GM12864 (cell line): ENCODE results near the gene SRSF1.

ENCODE experiments used
- DNase-seq: peaks from one replicate; pipeline ENCODE4 v3.0.0-alpha.2; 2011; ENCODE audit warnings: low read depth
- H3K4me3 ChIP-seq: 2 replicates; pipeline ENCODE4 v1.5.1; 2011; ENCODE audit warnings: mild to moderate bottlenecking, low read depth, low read length, control low read depth
- TF ChIP-seq, protein P1 (sequence below): IDR thresholded peaks from 2 replicates; pipeline ENCODE4 v1.5.1; 2011; ENCODE audit warnings: low read depth, mild to moderate bottlenecking, moderate library complexity, low read length, control low read depth, inconsistent platforms; ENCODE audit errors: missing control alignments

Gene SRSF1

DNA sequence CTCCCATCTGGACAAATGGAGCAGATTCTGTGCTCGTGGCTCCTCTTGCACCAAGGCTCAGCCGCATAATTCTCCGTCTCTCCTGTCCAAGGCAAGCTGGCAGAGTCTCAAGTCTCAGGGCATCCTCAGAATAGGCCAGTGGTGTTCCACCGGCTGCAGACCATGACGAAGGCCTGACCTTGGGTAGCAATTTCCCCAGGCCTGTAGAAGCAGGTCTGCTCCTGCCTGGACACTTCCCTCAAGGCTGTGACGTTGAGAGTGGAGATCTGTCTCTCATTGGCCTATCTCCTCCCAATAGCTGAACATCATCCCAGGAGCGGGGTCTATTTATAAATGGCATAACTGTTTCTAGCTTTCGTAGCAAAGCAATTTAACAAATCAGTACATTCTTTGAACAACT is 33.3 kb upstream of the SRSF1 start:
- no peak for DNase-seq
- H3K4me3 ChIP-seq: no peak overlapping the region
- TF ChIP-seq, protein P1, sequence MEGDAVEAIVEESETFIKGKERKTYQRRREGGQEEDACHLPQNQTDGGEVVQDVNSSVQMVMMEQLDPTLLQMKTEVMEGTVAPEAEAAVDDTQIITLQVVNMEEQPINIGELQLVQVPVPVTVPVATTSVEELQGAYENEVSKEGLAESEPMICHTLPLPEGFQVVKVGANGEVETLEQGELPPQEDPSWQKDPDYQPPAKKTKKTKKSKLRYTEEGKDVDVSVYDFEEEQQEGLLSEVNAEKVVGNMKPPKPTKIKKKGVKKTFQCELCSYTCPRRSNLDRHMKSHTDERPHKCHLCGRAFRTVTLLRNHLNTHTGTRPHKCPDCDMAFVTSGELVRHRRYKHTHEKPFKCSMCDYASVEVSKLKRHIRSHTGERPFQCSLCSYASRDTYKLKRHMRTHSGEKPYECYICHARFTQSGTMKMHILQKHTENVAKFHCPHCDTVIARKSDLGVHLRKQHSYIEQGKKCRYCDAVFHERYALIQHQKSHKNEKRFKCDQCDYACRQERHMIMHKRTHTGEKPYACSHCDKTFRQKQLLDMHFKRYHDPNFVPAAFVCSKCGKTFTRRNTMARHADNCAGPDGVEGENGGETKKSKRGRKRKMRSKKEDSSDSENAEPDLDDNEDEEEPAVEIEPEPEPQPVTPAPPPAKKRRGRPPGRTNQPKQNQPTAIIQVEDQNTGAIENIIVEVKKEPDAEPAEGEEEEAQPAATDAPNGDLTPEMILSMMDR: no peak

DNA sequence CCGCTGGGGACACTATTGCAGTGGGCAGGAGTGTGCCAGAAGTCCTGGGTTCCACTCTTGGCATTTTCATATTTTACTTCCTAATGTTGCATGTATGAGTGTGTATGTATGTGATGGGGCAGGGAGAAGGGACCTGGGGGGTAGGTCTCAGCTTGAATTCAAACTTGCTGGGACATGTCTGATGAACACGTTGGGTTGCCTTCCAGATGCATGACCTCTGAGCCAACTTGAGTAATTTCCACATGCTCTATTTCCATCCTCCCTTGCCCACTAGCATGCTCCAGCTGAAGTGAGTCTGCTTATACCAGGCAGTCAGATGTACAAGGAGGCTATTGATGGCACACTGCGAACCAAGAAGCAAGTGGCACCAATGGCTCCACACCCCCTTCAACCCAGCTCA is 32.9 kb upstream of the SRSF1 start:
- DNase-seq: no peak
- TF ChIP-seq, protein P1: no peak
- H3K4me3 ChIP-seq: no peak overlapping the region

DNA sequence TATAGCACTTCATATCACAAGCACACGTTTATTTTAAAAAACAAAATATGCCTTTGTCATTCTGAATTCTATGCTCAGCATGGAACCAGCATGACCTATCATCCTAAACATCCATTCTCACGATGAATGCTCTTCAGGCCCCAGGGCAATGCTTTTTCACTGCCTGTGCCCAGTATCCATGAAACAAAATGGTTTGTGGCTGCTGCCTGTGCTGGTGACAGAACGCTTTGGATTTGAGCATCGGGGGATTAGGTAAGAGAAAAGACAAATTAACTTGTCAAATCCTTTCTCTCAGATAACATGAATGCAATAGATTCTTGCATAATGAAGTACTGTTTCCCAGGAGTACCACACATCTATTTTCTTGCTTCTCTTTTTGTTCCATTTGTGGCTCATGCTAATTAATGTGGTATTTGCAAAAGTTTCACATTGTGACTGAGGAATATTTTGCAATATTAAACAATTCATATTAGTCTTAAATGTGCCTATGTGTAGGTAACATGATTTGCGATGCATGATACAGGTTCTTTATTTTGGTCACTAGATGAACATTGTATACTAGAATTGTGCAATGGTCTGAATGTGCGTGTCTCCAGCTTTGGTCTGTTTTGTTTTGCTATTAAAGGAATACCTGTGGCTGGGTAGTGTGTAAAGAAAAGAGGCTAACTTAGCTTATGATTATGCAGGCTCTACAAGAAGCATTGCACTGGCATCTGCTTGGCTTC is 25.8 kb upstream of the SRSF1 start:
- DNase-seq: no peak
- TF ChIP-seq, protein P1: no peak
- H3K4me3 ChIP-seq: no peak overlapping the region

DNA sequence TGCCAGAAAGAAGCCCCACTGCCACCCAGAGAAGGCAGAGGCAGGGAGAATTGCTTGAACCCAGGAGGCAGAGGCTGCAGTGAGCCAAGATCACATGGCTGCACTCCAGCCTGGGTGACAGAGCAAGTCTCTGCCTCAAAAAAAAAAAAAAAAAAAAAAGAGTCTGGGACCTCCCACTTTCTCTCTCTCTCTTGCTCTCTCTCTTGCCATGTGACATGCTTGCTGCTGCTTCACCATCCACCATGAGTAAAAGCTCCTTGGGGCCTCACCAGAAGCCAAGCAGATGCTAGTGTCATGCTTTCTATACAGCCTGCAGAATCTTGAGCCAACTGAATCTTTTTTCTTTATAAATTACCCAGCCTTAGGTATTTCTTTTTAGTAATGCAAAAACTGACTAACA is 21.5 kb upstream of the SRSF1 start:
- no peak for DNase-seq
- no peak overlapping the region for H3K4me3 ChIP-seq
- TF ChIP-seq, protein P1: no peak

DNA sequence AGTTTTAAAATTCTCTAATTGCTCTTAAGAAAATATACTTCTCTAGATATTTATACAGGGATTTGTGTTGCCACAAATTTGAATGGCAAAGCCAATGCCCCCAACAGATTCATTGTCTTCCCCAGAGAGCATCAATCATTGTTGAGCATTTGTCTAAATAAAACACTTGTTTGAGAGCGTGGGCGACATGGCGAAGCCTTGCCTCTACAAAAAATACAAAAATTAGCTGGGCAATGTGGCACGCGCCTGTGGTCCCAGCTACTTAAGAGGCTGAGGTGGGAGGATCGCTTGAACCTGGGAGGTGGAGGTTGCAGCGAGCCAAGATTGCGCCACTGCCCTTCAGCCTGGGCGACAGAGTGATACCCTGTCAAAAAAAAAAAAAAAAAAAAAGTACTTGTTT is 13.4 kb upstream of the SRSF1 start:
- TF ChIP-seq, protein P1: no peak
- no peak for DNase-seq
- H3K4me3 ChIP-seq: no peak overlapping the region

DNA sequence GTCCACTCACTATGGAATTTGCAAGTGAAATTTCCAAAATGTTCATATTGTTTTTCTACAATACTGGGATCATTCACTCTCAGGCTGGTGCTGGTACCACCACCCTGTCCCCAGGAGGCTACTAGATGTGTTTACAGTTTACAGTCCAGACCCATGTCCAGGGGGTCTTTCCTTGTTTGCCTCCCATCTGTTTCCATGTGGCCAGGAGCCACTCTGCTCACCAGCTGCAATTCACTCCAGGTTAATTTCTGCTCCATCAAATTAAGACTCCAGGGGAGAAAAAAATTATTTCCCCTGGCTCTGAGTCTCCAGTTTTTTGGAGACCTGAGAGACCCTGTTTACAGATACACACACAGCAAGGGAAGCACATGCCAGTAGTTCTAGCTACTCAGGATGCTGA is 12.5 kb upstream of the SRSF1 start:
- TF ChIP-seq, protein P1: no peak
- H3K4me3 ChIP-seq: no peak overlapping the region
- no peak for DNase-seq

DNA sequence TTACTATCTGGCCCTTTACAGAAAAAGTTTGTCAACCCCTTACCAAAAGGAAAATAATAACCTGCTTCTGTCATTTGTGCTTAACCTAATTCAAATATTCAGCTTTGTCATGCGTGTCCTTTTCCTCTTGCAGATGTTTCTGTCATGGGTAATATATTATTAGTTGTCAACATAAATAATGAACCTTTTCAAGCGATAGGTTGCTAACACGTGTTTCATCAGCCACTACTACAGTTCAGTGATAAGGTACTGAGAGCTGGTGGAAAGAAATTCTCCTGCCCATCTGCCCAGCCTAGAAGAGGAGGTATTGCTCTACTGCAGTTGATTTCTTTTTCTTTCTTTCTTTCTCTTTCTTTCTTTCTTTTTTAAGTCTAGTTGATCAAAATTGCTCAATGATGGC is 12.0 kb upstream of the SRSF1 start:
- H3K4me3 ChIP-seq: no peak overlapping the region
- DNase-seq: no peak
- TF ChIP-seq, protein P1: no peak
